ENCODE data around the gene NEXN. TPM values are rescaled to one million over a fixed set of nuclear protein-coding genes. Genes with fewer than 3 reads are reported as not detected.
A peak's percentile ranks its signal among the peaks of the same experiment; 100 is the strongest.

The NEXN gene
- total and polyA plus RNA-seq, 12 donors, result 6.5 to 50.6 (median 17.1) TPM

DNA sequence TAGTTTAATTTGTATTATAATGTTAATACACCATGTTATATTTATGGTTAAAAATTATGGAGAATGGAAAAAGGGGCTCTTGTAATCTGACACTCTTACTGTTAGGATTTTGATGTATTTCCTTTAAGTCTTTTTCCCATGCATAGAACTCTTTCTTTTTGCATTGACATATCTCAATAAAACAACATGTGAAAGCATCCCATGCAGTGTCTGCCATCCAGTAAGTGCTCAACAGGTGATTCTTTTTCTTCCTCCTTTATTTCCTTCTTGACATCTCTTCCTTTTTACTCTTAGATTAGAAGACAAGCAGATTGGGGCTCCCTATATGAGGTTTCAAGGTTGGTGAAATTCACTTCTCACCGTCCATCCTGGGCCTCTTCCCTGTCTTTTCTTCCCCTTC lies 2.8 kb downstream of the NEXN start:
- intact Hi-C loops (cut with DNase I), result no loop called here
- peaks cover 0 to 21% of the 10 kb centered on the region in 2 donors for H3K4me1 ChIP-seq (replicated peaks in 1 of 2)

DNA sequence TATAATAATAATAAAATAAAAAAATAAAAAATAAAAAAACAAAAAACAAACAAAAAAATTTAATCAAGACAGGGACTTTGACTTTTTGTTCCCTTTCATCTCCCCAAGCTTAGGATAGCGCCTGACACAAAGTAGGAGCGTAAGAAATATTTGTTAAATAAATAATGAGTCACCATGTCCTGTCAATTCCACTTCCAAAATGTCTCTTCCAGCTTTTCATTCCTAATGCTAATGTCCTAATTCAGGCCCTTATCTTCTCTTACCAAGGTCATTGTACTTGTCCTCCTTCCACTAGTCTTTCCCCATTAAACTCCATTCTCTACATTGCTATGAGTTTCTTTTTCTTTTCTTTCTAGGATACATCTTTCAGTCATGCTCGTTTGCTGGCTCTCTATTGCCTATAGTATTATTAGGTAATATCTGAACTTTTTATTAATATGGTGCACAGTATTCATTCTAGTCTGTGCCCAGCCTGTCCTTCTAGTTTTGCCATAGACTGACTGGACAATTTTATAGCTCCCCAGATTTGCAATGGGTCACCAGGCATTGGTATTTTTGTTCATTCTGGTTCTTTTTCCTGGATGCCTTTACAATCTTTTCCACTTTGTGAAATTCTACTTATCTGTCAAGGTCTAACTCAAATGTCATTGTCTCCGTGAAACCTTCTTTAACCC lies 11.4 kb downstream of the NEXN start:
- TF ChIP-seq POLR2A (IDR thresholded peaks at IDR 0.05), result no peak
- TF ChIP-seq, protein P1, sequence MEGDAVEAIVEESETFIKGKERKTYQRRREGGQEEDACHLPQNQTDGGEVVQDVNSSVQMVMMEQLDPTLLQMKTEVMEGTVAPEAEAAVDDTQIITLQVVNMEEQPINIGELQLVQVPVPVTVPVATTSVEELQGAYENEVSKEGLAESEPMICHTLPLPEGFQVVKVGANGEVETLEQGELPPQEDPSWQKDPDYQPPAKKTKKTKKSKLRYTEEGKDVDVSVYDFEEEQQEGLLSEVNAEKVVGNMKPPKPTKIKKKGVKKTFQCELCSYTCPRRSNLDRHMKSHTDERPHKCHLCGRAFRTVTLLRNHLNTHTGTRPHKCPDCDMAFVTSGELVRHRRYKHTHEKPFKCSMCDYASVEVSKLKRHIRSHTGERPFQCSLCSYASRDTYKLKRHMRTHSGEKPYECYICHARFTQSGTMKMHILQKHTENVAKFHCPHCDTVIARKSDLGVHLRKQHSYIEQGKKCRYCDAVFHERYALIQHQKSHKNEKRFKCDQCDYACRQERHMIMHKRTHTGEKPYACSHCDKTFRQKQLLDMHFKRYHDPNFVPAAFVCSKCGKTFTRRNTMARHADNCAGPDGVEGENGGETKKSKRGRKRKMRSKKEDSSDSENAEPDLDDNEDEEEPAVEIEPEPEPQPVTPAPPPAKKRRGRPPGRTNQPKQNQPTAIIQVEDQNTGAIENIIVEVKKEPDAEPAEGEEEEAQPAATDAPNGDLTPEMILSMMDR (IDR thresholded peaks at IDR 0.05), result no peak
- peak overlapping the region; percentile 10 to 74 (median 56) for H3K27ac ChIP-seq
- WGBS, 4 donors, result 36 to 42% (median 39%) methylated on average over 4 of the region's 4 CpGs
- no peaks in the 10 kb centered on the region for H3K9me3 ChIP-seq (replicated peaks in 1 of 3)
- peak overlapping the region in 1 of 4 donors; percentile 27 for H3K4me3 ChIP-seq
- DNase-seq, result no peak
- H3K4me1 ChIP-seq (replicated peaks in 1 of 2), result peaks cover 13 to 17% of the 10 kb centered on the region in 2 donors
- no peaks in the 10 kb centered on the region for H3K27me3 ChIP-seq
- no peaks in the 10 kb centered on the region for H3K36me3 ChIP-seq (replicated peaks in 1 of 2)
- intact Hi-C loops (cut with DNase I), result no loop called here

More for the DNA sequence above, 2.8 kb downstream of the NEXN start:
- no peak overlapping the region for H3K27ac ChIP-seq
- no peaks in the 10 kb centered on the region for H3K9me3 ChIP-seq (replicated peaks in 1 of 3)
- no peaks in the 10 kb centered on the region for H3K27me3 ChIP-seq
- TF ChIP-seq POLR2A (IDR thresholded peaks at IDR 0.05), result no peak
- TF ChIP-seq, protein P1 (IDR thresholded peaks at IDR 0.05), result no peak
- no peak for DNase-seq
- 87 to 95% (median 91%) methylated on average over 1 of the region's 1 CpG for WGBS, 4 donors
- no peak overlapping the region for H3K4me3 ChIP-seq
- H3K36me3 ChIP-seq (replicated peaks in 1 of 2), result no peaks in the 10 kb centered on the region

DNA sequence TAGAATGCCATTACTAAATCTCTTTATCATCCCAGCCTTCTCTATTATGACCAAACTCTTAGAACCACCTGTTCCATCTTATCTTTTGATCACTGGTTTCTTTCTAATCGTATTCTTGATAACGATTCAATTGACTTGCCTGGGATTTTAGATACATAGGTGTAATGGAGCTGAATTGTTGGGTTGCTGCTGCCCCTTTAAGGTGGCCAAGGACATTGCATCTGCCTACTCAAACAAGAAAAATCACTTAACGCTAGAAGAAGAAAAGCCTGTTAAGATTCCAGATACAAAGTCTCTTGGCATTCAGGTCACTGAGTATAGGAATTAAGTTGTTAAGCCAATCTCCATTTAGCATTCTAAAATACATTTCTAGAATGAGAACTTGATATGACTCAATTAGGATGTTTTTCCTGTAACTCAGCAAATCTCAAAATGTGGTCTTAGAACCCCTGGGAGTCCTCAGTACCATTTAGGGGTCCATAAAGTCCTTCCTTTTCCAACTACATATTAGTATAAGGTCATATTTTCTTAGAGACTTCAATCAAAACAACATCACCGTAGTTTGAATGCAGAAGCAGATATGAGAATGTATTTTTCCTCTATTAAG lies 12.4 kb downstream of the NEXN start:
- WGBS, 4 donors, result 10 to 18% (median 13%) methylated on average over 4 of the region's 4 CpGs
- TF ChIP-seq POLR2A (IDR thresholded peaks at IDR 0.05), result no peak
- TF ChIP-seq, protein P1 (IDR thresholded peaks at IDR 0.05), result peak; percentile 29 to 58 (median 44)

DNA sequence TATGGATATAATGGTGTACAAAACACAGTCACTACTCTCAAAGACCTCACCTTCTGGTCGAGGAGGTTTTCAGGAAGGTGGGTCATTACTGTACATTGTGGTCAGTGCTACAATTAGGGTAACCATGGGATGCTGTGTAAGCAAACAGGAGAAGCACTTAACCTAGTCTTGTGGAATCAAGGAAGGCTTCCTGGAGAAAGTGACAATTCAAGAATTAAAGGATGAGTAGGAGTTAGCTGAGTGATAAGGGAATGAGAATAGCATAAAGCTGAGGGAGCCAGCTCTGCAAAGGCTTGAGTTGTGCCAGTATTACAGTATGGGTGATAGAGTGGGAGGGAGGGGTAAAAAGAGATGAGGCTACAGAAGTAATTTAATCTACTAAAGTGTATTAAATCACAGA lies 17.2 kb downstream of the NEXN start:
- no peaks in the 10 kb centered on the region for H3K27me3 ChIP-seq
- WGBS, 4 donors, result 83 to 96% (median 91%) methylated on average over 1 of the region's 1 CpG
- no peak overlapping the region for H3K27ac ChIP-seq
- no peaks in the 10 kb centered on the region for H3K36me3 ChIP-seq (replicated peaks in 1 of 2)
- peaks cover 14 to 15% of the 10 kb centered on the region in 2 donors for H3K4me1 ChIP-seq (replicated peaks in 1 of 2)
- H3K9me3 ChIP-seq (replicated peaks in 1 of 3), result no peaks in the 10 kb centered on the region
- no peak for DNase-seq
- H3K4me3 ChIP-seq, result no peak overlapping the region
- intact Hi-C loops (cut with DNase I), result no loop called here
- no peak for TF ChIP-seq POLR2A (IDR thresholded peaks at IDR 0.05)
- TF ChIP-seq, protein P1 (IDR thresholded peaks at IDR 0.05), result no peak

More for the DNA sequence above, 12.4 kb downstream of the NEXN start:
- Histone ChIP-seq H3K27me3 (no peaks in the 10 kb centered on the region), H3K4me1 (replicated peaks in 1 of 2) (peaks cover 15 to 17% of the 10 kb centered on the region in 2 donors), H3K9me3 (replicated peaks in 1 of 3) (no peaks in the 10 kb centered on the region), H3K36me3 (replicated peaks in 1 of 2) (no peaks in the 10 kb centered on the region), H3K27ac (peak overlapping the region in 3 of 5 donors; percentile 11 to 67 (median 56)), H3K4me3 (peak overlapping the region in 1 of 4 donors; percentile 27)
- intact Hi-C loops (cut with DNase I), result no loop called here
- DNase-seq, result peak in 3 of 7 donors; percentile 27 to 38 (median 32)
